GM21528 (cell line): Measurements from ENCODE around the gene ERN1.
A peak's percentile ranks its signal among the peaks of the same experiment; 100 is the strongest.

Experiments used
- ATAC-seq: cut with Tn5 transposase; IDR thresholded peaks from one replicate; pipeline ENCODE4 v1.9.1; 2021; ENCODE audit warnings: mild to moderate bottlenecking, moderate library complexity; ENCODE audit not compliant: unreplicated experiment, low FRiP score

ERN1 gene

DNA sequence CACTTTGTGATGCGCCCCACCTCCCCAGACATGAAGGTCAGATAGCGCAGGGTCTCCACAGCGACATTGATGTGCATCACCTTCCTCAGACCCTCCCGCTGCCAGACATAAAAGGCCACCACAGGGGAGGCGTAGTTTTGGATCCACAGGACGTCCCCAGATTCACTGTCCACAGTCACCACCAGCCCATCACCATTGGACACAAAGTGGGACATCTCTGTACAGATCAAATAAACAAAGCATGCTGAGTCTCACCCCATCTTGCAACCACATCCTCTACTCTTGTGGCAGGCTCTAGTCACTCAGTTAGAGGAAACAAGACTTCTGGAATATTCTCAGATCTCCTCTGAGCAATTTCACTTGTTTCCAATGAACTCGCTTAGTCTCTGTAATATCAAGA lies 63.2 kb downstream of the ERN1 start:
- ATAC-seq: no peak

DNA sequence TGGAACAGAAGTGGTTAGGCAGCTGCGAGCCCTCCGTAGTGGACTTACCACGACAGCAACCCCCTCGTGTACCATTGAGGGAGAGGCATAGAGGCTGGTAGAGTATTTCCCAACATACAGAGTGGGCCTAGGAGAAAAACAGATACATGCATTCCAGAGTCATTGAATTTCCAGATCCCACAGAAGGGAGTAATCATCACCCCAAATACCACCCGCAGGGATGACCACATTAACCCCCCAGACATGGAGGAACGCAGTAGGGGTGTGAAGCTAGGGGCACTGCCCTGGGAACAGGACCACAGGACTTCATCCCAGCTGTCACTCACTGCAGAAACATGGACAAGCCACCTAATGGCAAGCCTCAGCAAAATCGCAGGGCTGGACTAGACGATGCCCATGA lies 64.8 kb downstream of the ERN1 start:
- no peak for ATAC-seq

- no peak for ATAC-seq
Measured at GRCh38 chr17:64064331-64064730, 65.6 kb downstream of the ERN1 start.

GRCh38 chr17:64063766-64064224 lies 66.1 kb downstream of the ERN1 start:
- no peak for ATAC-seq

GRCh38 chr17:64063088-64063487 lies 66.9 kb downstream of the ERN1 start:
- no peak for ATAC-seq

GRCh38 chr17:64061178-64061898 lies 68.6 kb downstream of the ERN1 start:
- no peak for ATAC-seq

DNA sequence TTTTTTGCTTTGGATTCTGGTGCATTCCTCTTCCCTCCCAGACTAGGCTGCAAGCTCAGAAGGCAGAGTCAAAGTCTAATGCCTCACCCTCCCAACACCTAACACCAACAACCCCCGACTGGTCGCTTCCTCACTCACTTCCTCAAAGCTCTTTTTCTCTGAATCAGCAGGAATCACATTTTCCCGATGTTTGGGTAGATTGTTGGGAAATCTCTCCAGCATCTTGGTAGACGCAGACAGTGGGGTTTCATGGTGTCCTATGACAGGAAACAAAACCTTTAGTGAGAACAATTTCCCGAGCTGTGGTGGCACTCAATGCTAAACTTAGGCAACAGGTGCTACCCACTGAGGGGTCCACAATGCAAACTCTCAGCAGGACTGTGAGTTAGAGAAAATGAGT lies 69.6 kb downstream of the ERN1 start:
- ATAC-seq: no peak

DNA sequence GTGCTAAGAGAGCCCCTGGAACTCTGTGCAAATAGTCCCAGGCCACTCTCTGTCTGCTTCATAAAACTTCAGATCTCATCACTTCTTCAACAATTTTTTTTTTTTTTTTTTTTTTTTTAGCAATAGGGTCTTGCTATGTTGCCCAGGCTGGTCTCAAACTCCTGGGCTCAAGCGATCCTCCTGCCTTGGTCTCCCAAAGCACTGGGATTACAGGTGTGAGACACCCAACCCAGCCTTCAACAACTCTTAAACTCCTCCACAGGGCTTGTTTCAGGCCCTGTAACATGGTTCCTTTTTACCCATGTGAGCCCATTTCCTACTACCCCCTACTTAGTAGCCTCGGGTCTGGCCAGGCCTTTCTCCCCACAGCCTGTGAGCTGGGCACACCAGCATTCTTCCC lies 70.2 kb downstream of the ERN1 start:
- no peak for ATAC-seq

DNA sequence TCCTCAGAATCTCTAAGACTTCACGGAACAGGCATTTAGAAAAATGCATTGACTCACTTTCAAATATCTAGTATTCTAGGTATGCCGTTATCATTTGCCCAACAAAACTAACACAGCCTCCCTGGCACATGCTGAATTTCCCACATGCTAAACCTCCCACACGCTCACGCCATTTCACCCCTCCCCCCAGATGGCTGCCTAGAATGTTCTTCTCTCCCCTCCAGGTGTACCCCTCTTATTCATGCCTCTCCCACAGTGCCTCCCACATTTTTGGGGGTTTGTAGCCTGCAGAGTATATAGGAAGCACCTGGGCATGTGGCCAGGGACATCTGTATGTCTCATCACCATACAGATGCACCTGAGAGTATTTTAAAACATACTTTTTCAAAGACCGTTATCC lies 71.3 kb downstream of the ERN1 start:
- no peak for ATAC-seq

DNA sequence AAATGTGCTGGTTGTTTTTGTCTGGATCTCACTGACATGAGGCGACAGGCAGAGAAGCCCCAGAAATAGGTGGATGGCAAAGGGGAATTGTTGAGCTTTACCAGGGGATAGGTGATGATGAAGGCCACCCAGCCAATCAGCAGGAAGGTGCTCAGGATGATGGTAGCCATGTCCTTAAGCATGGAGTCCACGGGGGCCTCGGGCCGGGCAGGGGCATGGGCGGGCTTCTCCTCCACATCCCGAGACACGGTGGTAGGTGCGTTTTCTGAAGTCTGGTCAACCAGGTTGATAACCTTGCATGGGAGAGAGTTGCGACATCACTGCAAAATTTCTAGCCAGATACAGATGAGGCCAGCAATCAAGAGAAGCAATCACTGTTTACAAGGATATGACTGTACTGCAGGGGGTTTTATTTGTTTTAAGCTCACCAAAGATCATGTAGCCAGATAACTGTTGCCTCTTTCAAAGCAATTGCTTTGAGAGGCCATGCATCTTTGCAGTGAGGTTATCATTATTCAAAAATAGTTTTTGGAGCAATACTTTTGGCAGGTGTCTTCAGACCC lies 72.2 kb downstream of the ERN1 start:
- ATAC-seq: no peak

DNA sequence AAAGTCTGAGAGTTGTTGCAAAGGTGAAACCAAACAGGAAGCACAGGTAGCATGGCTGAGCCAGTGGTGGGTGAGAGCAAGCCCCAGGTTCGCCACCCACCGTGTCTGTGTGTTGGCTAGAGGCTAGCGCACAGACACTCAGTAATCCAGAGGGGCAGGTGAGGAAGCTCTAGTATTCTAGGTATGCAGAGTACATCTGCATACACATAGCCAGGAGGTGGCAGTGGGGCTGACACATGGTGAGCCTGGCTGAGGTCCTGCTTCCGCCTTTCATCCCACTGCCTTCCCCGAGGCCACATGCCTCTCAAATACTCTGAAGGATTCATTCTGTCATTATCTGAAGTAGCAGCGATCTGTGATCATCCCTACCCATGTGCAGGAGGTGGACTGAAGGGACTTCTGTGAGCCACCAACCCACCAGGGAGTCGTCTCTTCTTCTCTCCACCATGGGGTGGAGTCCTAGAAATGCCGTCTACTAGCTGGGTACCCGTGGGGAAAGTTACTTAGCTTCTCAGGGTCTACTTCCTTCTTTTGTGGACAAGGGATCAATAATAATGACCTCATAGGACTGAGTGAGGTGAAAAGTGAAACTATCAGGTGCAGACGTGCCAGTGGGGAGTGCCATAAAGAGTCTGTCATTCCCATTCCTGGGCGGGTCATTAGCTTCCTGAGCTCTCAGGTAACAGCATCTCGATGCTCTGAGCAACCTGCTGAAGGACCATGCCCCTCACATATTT lies 73.5 kb downstream of the ERN1 start:
- peak; percentile 69 for ATAC-seq

GRCh38 chr17:64055183-64056142 lies 74.5 kb downstream of the ERN1 start:
- ATAC-seq: no peak

DNA sequence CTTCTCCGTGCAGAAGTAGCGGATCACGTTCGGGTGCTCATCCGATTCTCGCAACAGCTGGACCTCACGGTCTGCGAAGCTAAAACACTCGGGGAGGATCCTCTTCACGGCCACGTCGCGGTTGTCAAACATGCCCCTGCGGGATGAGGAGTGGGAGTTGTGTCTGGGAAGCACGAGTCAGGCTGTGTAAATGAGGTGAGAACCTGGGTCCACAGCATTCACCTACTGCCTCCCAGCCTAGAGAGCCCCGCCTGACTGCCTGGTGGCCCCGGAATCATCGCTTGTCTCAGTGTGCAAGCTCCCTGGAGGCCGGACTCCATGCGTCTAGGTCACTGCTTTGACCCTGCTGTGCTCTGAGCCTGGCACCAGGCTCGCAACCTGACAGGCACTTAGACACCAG lies 75.6 kb downstream of the ERN1 start:
- no peak for ATAC-seq

DNA sequence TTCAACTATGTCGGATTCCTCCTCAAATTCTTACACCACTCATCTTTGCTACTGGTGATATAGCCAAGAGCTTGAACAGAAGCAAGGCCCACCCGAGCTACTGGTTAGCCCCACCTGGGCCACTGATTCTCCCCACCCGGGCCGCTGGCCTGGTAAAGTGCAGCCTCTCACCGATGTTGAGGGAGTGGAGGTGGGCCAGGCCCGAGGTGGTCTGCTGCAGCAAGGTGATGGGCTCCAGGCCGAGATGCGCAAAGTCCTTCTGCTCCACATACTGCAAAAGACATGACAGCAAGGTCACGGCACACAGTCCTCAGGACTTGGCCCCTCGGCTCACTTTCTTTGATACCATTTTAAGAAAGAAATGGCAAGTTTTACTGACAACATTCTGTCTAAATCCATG lies 76.8 kb downstream of the ERN1 start:
- ATAC-seq: no peak

- ATAC-seq: no peak
Measured at GRCh38 chr17:64051153-64051552, 78.8 kb downstream of the ERN1 start.

DNA sequence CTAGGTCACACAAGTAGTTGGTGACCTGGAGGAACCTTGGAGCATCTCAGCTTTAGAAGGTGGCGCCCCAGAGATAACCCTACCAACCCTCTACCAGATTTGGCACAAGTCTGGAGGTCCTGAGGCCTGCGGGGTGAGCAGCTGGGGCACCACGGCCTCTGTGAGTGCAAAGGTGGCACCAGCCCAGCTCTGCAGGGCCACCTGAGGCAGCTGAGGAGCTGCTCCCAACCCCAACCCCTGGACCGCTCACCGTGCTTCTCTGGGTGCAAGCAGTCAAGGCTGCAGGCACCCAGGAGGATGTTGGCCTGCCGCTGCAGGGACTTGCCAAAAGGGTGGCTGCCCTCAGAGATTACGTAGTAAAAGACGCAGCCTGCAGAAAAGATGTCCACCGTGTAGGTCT lies 81.1 kb downstream of the ERN1 start:
- no peak for ATAC-seq

GRCh38 chr17:64045176-64045575 lies 84.8 kb downstream of the ERN1 start:
- no peak for ATAC-seq

- no peak for ATAC-seq
Measured at GRCh38 chr17:64042700-64043485, 87.1 kb downstream of the ERN1 start.

DNA sequence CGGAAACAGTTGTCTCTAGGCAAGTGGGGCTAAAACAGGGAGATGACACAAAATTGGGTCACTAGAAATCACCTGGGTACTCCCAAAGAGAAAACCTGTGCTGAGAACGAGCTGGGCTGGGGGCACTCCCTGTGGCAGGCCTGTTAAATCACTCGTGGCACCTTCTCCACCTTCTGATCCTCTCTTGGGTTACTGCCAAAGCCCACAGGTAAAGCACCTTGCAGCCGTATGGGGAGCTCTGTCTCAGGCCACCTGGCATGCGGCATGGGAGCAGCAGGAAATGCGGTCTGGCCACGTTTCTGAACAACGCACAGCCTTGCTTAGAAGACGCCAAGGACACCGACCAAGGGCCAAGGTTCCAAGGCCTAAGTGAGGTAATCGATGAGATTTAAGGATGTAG lies 88.0 kb downstream of the ERN1 start:
- ATAC-seq: no peak

GRCh38 chr17:64040206-64040605 lies 89.7 kb downstream of the ERN1 start:
- no peak for ATAC-seq
